Nucleus accumbens (tissue), 56 donors: Measurements from ENCODE around the gene SLC48A1.
A peak's percentile ranks its signal among the peaks of the same experiment; 100 is the strongest.

ENCODE experiments used
- DNase-seq, 56 donors: peaks; one replicate each; lab custom pipeline; 2025; lab: John Stamatoyannopoulos, UW

SLC48A1 gene

DNA sequence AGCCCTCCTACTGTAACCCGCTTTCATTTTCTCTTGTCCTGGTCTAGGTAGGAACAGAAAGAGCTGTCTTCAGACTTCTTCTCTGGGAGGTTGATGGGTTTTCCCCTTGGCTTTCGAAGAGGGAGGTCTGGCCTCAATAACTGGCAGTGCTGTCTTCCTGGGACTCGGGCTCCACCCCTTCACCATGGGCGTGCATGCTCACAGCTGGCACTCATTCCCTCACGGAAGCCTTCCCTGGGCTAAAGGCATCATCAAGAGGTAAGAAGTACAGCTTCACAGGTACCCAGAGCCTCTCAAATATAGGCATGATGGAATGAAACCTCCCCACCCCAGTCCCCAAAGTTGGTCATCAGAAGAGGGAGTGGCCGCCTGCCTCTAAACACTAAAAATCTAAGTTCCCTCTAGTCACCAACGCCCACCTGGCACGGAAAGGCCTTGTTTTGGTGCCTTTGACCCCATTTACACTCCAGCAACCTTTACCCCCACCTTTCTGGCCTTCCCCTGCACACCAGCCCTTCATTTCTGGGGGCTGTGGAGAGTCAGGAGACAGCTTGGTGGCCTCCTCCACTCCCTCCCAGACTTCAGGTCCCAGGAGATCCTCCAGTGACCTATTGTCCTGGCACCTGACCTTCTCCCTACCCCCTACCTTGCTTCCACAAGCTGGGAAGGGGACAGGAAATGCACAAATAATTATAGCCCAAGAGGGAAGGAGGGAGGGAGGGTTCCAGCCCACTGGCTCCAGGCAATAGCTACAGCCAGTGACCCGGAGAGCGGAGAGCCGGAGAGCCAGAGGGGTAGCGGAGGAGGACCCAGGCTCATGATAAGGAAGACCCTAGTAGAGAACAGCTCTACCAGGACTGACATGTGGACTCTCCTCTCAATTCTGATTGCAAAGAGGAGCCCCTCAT is 17.1 kb upstream of the SLC48A1 start:
- peak in 10 of 56 donors; percentile 14 to 29 (median 22) for DNase-seq

DNA sequence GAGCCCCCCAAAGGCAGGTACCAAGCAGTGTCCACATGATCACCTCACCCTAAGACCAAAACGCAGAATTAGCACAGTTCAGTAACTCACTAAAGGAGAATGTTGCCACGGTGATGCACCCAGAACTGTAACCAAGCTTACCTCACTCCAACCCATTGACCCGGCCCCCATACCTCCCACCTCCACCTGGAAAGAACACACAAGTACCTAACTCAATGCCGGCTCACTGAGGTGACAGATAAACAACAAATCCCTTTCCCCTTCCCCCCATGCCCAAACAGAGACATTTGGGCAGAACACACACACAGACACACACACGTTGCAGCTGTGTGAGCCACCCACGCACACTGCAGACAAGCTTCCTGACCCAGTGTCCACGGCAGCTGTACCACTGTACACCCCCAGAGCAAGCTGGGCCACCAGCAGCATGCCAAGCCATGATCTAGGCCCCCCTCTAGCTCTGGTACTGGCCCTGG is 15.6 kb upstream of the SLC48A1 start:
- peak in 5 of 56 donors; percentile 18 to 52 (median 46) for DNase-seq

DNA sequence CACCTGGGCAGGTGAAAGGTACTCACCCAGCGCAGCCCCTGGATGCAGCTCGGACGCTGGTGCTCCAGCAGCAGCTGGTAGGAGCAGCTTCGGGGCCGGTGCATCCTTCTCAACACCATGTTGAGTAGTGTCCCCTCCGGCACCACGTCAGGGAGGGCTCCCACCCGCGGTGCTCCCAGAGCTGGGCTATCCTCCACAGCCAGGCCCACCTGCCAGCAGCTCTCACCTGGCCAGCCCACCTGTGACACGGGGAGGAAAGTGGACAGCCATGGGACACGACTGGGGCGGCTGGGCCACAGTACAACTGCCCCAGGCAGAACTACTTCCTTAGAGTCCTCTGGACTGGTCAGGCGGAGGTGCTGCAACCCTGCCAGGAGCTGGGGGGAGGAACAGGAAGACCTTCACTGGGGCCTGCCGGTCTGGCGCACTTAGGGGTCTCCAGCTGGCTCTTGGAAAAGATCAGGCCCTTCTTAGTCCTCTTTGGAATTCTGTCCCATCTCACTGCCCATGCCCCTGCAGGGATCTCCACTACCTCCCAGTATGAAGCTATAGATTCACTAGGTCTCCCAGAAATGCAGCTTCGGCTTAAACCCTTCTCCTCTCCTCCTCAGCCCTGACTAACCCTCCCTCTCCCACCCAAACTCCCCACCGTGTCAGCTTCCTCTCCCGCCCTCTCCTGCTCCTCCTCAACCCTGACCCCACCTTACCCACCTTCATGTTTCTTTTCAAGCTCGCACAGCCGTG is 15.0 kb upstream of the SLC48A1 start:
- DNase-seq: peak in 26 of 56 donors; percentile 29 to 70 (median 49)

DNA sequence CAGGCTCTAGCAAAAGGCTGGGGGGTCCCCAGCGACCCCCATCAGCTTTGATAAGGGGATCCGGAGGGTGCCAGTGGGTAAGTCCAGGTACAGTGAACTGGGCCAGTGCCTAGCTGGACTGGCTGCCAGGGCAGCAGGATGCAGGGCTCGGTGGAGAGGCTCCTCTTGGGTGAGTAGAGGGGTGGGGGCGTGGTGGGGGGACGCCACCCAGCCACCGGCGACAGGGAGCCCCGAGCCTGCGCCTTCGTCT is 14.5 kb upstream of the SLC48A1 start:
- peak in 1 of 56 donors; percentile 70 for DNase-seq

DNA sequence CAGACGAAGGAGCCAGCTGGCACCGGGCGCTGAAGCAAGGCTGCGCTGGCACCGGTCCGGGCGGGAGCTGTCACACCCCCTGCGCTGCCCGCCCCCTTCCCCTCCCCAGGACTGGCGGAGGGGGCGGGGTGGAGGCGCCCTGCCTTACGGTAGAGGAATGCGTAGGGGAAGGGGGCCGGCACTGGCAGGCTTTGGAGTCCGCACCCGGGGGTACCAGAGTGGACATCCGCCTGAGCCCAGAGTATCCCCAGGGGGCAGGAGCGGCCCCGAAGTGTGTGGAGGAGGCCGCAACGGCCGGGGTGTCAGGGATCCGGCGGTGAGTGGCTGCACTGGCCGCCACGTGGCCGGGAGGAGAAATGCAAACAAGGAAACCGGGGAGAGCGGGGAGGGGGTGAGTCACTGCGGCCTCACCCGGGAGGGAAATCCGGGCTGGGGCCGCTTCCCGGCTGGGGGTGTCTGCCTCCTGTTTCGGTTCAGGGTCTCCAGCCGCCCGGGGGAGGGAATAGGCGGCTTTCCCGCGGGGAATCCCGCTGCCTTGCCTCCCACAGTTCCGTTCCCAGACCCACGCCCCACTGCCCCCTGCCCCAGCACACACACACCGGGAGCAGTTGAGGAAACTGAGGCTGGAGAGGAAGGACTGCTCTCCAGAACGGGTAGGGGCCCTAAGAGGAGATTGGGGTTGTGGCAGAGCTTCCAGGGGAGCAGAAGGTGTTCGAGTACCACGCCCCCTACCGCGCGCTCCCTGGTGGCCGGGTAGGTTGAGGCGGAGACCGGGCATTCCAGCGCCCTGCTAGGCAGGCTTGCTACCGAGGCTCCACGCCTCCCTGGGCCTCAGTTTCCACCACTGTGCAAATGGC is 14.0 kb upstream of the SLC48A1 start, which contains the start of gene RAPGEF3:
TSS of gene RAPGEF3 (minus strand) at position 47 of the 857 bp plus-strand sequence. CDS start 324 bp downstream, outside the sequence.
- DNase-seq: peak in 54 of 56 donors; percentile 56 to 98 (median 92)

DNA sequence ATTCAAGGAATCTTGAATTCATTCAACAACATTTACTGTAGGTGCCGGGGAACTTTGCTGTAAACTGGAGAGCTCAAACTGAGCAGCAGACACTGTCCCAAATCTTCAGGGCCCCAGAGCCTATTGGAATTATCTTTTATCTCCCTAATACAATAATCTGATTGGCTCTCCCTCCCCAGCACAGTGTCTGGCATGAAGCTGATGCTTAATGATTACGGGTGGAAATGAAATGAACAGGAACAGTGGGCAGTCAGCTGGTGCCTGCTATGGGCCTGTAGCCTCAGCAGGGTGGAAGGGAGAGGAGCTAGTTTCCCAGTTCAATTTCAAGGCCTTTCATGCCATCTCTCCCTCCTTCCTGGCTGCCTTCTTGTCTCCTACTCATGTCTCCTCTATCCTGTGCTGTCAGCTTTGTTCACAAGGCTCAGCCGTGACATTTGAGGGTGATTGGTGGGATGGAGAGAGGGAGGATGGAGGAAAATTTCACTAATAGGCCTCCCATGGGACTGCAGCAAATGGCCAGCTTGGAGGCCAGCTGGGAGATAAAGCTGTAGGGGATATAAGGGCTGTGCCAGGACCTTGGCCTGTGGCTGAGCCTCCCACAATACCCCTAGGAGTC is 10.1 kb upstream of the SLC48A1 start:
- no peak for DNase-seq

DNA sequence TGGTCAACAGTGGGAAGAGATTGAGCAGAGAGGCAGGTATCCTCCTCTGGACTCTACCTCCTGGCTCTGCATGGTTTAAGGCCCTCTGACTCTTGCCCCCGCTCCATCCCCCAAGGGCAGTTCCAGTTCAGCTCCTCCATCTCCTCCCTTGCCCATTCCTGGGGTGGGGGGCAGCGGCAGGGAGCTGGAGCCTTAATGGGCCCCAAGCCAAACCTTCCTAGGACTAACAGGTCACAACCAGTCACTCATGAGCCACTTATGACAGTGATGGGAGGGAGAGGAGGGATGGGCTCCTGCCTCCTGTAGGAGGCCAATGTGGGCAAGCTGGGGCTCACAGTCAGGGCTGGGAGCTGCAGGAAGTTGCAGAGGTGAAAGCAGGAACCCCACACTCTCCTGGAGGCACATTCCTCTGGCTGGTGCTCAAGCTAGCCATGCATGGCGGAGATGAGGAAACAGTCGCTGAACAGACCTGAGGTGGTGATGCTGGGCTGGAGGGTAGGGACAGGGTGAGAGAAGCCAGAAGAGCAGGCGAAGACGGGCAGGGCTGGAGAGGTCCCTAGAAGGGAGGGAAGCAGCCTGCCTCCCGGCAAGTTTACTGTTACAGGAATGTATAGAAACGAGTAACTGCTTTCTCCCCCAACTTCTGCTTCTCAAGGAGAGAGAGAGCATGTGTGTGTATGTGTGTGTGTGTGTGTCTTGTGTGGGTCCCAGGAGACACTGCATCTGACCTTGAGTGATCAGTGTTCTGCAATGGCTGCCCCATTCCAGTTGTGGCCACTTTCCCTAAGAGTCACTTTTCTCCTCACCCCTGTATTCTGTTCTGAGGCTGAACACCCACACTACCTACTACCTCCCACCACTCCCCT is 9.3 kb upstream of the SLC48A1 start:
- no peak for DNase-seq

DNA sequence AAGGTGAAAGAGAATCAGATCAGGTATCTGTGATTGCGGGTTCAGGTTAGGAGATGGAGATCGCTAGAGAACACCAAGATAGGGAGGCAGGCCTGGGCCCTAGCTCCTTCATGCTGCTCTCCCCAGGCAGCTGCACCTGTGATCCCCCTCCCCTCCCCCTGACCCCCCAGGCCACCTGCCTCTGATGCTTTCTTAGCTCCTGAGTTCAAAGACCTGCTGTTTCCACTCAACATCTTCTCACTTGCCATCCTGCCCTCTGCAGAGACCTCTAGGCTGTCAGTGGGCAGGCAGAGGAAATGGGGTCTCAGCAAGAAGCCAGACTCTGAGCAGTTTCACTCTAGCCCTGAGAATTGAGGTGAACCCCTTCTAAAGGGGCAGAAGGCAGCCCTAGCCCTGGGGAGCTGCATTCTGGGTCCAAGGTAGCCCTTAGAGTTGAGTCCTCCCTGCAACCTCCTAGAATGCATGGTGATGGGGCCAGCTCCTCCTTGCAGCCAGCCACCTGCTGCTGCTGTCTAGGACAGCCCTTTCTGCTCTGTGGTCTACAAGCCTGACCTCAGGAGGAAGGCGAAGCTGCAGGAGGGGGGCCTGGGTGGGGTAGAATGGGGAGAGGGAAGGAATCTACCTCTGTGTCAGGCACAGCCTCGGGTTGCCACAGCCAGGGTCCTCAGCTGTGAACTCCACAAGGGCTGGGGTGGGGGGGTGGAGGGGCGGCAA is 6.4 kb upstream of the SLC48A1 start:
- DNase-seq: no peak

DNA sequence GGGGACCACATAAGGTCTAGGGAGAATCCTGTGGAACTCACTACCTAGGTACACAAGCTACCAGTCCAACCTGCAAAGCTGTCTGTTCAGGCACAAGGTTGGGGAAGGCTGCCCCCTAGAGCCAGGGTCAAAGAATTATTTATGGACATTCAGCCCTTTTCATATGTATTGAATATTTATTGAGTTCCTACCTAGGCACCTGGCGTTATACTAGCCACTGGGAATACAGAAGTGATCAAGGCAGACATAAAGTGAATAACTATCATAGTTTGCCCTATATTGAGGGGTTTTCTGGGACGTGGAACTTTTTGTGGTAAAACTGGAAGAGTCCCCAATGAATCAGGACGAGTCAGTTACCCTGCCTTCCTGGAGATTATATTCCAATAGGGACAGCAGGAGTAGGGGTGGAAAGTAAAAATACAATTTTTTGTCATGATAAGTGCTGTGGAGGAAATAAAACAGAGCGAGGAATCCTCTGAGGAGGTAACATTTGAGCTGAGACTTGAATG is 5.8 kb upstream of the SLC48A1 start:
- DNase-seq: peak in 27 of 56 donors; percentile 10 to 60 (median 32)

DNA sequence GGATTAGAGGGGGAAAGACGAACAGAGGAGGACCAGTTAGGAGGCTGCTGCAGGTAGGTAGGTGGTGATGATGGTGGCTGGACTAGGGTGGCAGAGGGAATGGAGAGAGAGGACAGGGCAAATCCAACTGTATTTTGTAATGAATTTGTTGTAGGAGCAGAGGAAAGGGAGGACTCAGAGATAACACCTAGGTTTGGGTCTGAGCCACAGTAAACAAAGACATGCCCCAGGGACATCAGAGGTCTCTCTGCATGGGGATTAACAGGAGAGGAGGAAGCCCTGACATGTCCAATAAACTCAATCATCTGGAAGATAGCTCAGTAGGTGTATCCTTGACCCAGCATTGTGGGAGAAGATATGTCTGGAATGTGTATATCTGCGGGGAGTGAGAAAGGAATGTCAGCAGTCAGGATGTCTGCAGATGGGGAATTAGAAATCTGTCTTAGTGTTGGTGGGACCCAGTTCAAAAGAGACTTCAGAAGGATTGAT is 4.7 kb upstream of the SLC48A1 start:
- DNase-seq: no peak

DNA sequence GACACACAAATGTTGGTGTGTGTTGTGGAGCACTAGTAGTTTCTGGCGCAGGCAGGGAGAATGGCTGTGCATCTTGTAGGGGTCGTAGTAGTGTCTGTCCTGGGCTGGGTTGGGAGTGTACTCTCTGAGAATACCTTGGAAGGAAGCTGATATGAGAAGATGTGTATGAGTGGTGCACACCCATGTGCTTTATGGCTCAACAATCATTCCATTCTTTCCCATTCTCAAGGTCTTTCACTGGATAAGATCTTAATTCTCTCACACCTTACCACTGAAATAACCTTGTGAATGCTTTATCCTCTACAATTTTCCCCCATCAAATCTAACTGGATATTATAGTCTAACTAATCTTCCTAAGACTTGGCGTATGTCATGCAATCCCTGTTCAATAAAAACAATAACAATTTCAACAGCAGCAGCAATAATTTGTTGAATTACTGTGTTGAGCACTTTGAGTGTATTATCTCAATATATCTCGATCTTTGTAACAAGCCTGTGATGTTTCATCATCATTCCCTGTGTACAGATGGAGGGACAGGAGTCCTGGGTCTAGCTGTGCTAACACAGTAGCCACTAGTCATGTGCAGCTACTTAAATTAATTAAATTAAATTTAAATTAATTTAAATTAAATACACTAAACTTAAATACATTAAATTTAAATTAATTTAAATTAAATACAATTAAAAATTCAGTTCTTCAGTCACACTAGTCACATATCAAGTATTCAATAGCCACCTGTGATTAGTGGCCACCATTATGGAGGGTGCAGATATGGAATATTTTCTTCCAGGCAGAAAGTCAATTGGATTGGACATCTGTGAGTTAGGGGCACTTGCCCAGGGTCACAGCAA is 3.6 kb upstream of the SLC48A1 start:
- DNase-seq: no peak

DNA sequence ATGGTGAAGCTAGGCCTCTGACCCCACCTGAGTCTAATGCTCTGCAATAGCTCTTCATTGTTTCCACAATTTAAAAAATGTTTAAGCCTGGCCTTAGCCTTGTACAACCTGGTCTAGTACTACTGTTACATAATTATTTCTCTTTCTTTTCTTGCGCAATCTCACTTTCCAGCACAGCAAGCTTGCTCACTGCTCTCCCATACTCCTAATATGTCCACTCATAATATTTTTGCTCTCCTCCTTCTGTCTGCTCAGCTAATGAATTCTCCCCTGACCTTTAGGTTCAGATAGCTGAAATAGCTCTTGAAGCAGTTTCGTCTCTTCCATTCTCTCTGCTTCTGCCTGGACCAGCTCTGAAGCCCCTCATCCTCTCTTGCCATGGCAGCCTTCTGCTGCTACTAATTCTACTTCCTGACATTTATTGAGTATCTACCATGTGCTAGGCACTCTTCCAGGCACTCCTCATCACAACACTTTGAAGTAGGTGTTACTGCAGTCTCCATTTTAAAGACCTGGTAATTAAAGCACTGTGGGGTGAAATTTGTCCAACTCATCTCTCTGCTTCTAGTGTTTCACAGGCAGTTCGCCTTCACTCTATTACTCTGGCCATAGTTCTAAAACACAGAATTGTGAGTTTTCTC is 2.8 kb upstream of the SLC48A1 start:
- no peak for DNase-seq

DNA sequence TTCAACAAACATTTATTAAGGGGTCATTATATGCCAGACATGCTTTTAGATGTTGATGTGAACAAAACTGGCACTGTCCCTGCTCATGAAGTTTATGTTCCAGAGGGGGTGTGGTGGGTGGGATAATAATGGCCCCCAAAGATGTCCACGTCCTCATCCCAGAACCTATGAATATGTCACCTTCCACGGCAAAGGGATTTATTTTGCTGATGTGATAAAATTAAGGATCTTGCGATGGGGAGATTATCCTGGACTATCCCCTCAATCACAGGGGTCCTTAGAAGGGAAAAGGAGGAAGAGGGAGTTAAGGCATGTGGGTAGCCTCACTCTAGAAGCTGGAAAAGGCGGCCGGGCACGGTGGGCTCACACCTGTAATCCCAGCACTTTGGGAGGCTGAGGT is 1.7 kb upstream of the SLC48A1 start:
- no peak for DNase-seq

DNA sequence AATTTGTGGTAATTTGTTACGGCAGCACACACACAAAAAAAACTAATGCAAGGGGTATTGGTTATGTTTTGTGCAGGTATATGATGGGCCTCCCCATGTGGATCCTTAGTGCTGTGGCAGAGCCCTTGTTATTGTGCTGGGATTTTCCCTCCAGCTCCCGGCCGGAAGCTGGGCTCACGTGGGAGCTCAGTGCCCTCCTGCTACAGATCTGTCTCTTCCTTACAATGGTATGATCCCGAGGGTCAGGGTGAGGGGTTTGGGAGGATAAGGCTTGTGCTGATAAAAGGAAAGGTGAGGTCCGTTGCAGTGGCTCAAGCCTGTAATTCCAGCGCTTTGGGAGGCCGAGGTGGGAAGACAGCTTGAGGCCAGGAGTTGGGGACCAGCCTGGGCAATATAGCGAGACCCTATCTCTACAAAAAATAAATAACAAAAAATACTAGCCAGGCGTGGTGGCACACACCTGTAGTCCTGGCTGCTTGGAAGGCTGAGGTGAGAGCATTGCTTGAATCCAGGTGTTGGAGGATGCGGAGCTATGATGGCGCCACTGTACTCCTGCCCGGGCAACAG is 861 bp upstream of the SLC48A1 start:
- peak in 9 of 56 donors; percentile 6 to 41 (median 27) for DNase-seq

DNA sequence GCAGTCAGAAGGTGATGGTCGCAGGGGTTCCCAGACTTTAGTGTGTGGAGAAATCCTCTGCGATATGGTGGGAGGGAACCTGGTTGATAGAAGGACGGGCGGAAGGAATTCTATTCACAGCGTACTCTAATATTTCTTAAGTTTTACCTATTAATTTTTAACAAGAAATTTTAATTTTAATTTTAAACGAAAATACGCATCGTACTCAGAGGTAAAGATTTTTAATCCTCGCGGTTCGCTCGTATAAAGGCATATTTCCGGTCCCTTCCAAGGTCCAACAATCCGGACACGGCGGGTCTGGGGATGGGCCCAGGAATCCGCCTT is 338 bp upstream of the SLC48A1 start:
- DNase-seq: no peak

DNA sequence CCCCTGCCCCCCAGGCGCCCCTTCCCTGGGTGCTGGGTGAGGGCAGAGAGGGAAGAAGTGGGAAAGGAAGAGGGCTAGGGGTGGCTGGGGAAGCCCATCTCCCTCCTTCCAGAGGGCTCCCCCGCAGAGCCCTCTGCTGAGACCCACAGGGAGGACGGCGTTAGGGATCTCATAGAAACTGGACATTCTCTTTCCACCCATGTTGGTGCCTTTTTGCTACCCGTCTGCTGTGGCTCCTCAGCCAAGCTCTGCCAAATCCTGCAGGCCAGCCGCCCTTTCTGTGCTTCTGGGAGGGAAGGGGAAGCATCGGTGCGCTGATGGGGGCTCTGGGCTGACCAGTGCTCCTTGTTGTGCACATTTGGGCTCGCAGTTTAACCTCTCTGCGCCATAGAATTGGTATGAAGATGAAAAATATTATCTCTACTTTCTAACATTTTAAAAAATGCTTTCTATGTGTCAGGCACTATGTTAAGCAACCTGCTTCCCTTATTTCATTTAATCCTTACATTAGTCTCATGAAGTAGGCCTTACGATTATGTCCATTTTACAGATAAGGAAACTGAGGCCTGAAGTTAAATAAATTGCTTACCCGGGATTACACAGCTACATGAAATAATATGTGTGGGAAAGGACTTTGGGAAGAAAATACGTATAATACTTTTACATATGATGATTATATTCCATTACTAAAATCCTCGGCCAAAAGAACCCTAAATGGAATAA is 981 bp downstream of the SLC48A1 start:
- DNase-seq: peak in 6 of 56 donors; percentile 29 to 64 (median 40)
